T-helper 17 cell (primary cell): Measurements from ENCODE around the gene PRM2. TPM values are rescaled to one million over a fixed set of nuclear protein-coding genes. Genes with fewer than 3 reads are reported as not detected.

ENCODE experiments used
- ATAC-seq: fragments of 150-1000 bp; cut with Tn5 transposase; 2 replicates; pipeline ENCODE4 v1.10.0; 2021; ENCODE audit warnings: mild to moderate bottlenecking, moderate library complexity
- DNase-seq, 3 donors: peaks; one replicate each; pipeline versions ENCODE4 v3.0.0 to v3.0.0-alpha.2; 2020 to 2021
- H3K9me3 ChIP-seq: one replicate; pipeline ENCODE4 v1.7.0; 2013; ENCODE audit warnings: low read length, mild to moderate bottlenecking; ENCODE audit not compliant: control insufficient read depth, poor library complexity, severe bottlenecking
- H3K27ac Mint-ChIP-seq: one replicate; pipeline ENCODE4 v1.8.0; 2022; ENCODE audit warnings: mild to moderate bottlenecking, moderate library complexity, mixed read lengths
- H3K27me3 Mint-ChIP-seq: one replicate; pipeline ENCODE4 v1.8.0; 2022; ENCODE audit warnings: mixed read lengths
- H3K36me3 Mint-ChIP-seq: one replicate; pipeline ENCODE4 v1.8.0; 2022; ENCODE audit warnings: low read depth, mixed read lengths
- H3K4me1 Mint-ChIP-seq: one replicate; pipeline ENCODE4 v1.8.0; 2022; ENCODE audit warnings: mild to moderate bottlenecking, mixed read lengths
- H3K4me3 Mint-ChIP-seq: one replicate; pipeline ENCODE4 v1.8.0; 2022; ENCODE audit warnings: mild to moderate bottlenecking, moderate library complexity, mixed read lengths
- total RNA-seq, 4 donors: library from RNA in 2 of 4; stranded (reverse) in 2 of 4; gene quantifications; one replicate each; pipeline ENCODE4 v1.2.3 and lab custom pipeline; 2022 to 2026

The PRM2 gene
- total RNA-seq, 2 donors from 2014 or later: not detected

GRCh38 chr16:11255737-11256660 lies 20.3 kb downstream of the PRM2 start, which contains the start of gene SOCS1:
TSS of gene SOCS1 (minus strand) at chr16:11256204. CDS start at chr16:11255478, 726 bp downstream.
- Mint-ChIP-seq H3K4me1 (peaks cover 48% of the 10 kb centered on the region), H3K4me3 (peak within 1 kb of the TSS; percentile 98), H3K27ac (peak within 1 kb of the TSS; percentile 97), H3K36me3 (peaks cover 2% of the 10 kb centered on the region), H3K27me3 (no peaks in the 10 kb centered on the region)
- H3K9me3 ChIP-seq: no peaks in the 10 kb centered on the region
- DNase-seq (peak; percentile 84 to 87 (median 87)), ATAC-seq (peak; percentile 59)

- Mint-ChIP-seq H3K36me3 (peaks cover 2% of the 10 kb centered on the region), H3K27me3 (no peaks in the 10 kb centered on the region), H3K27ac (peak overlapping the region; percentile 97), H3K4me3 (peak overlapping the region; percentile 91), H3K4me1 (peaks cover 52% of the 10 kb centered on the region)
- DNase-seq (peak; percentile 48 to 63 (median 53)), ATAC-seq (peak; percentile 43)
- no peaks in the 10 kb centered on the region for H3K9me3 ChIP-seq
These were observed 21.2 kb downstream of the PRM2 start for GRCh38 chr16:11254913-11255736.

- no peaks in the 10 kb centered on the region for H3K9me3 ChIP-seq
- Mint-ChIP-seq H3K4me3 (peak overlapping the region; percentile 91), H3K36me3 (peaks cover 2% of the 10 kb centered on the region), H3K4me1 (peaks cover 46% of the 10 kb centered on the region), H3K27me3 (no peaks in the 10 kb centered on the region), H3K27ac (peak overlapping the region; percentile 97)
- ATAC-seq: no peak
- no peak for DNase-seq
These were observed 22.0 kb downstream of the PRM2 start for GRCh38 chr16:11253995-11254912.

GRCh38 chr16:11253009-11253994 lies 23.0 kb downstream of the PRM2 start:
- H3K4me1 Mint-ChIP-seq: peaks cover 43% of the 10 kb centered on the region
- ATAC-seq (peak; percentile 47), DNase-seq (peak in 2 of 3 donors; percentile 34 to 42)
- no peaks in the 10 kb centered on the region for H3K9me3 ChIP-seq
- peaks cover 2% of the 10 kb centered on the region for H3K36me3 Mint-ChIP-seq
- peak overlapping the region; percentile 91 for H3K4me3 Mint-ChIP-seq
- H3K27ac Mint-ChIP-seq: peak overlapping the region; percentile 97
- no peaks in the 10 kb centered on the region for H3K27me3 Mint-ChIP-seq

- H3K27me3 Mint-ChIP-seq: no peaks in the 10 kb centered on the region
- no peak for ATAC-seq
- no peak for DNase-seq
- peak overlapping the region; percentile 97 for H3K27ac Mint-ChIP-seq
- H3K9me3 ChIP-seq: no peaks in the 10 kb centered on the region
- H3K4me1 Mint-ChIP-seq: peaks cover 38% of the 10 kb centered on the region
- peaks cover 2% of the 10 kb centered on the region for H3K36me3 Mint-ChIP-seq
- H3K4me3 Mint-ChIP-seq: peak overlapping the region; percentile 91
These were observed 23.8 kb downstream of the PRM2 start for GRCh38 chr16:11252482-11252931.

GRCh38 chr16:11251525-11252481 lies 24.5 kb downstream of the PRM2 start:
- H3K27ac Mint-ChIP-seq: peak overlapping the region; percentile 97
- DNase-seq (peak in 2 of 3 donors; percentile 60 to 61), ATAC-seq (peak; percentile 44)
- no peaks in the 10 kb centered on the region for H3K9me3 ChIP-seq
- H3K4me3 Mint-ChIP-seq: peak overlapping the region; percentile 91
- H3K4me1 Mint-ChIP-seq: peaks cover 31% of the 10 kb centered on the region
- peaks cover 2% of the 10 kb centered on the region for H3K36me3 Mint-ChIP-seq
- H3K27me3 Mint-ChIP-seq: no peaks in the 10 kb centered on the region

- peaks cover 2% of the 10 kb centered on the region for H3K36me3 Mint-ChIP-seq
- peak overlapping the region; percentile 31 for H3K4me3 Mint-ChIP-seq
- peaks cover 28% of the 10 kb centered on the region for H3K4me1 Mint-ChIP-seq
- H3K9me3 ChIP-seq: no peaks in the 10 kb centered on the region
- DNase-seq: no peak
- H3K27me3 Mint-ChIP-seq: no peaks in the 10 kb centered on the region
- no peak for ATAC-seq
- peak overlapping the region; percentile 97 for H3K27ac Mint-ChIP-seq
These were observed 25.3 kb downstream of the PRM2 start for GRCh38 chr16:11250786-11251524.

- Mint-ChIP-seq H3K27me3 (no peaks in the 10 kb centered on the region), H3K4me1 (peaks cover 29% of the 10 kb centered on the region)
- no peak for DNase-seq
These were observed 26.0 kb downstream of the PRM2 start for GRCh38 chr16:11250091-11250785.

GRCh38 chr16:11249233-11250061 lies 26.8 kb downstream of the PRM2 start:
- ATAC-seq: no peak
- Mint-ChIP-seq H3K27me3 (no peaks in the 10 kb centered on the region), H3K4me3 (peak overlapping the region; percentile 31), H3K36me3 (peaks cover 2% of the 10 kb centered on the region), H3K27ac (no peak overlapping the region), H3K4me1 (peaks cover 29% of the 10 kb centered on the region)
- no peaks in the 10 kb centered on the region for H3K9me3 ChIP-seq
- no peak for DNase-seq

More at GRCh38 chr16:11250091-11250785, 26.0 kb downstream of the PRM2 start:
- Mint-ChIP-seq H3K36me3 (peaks cover 2% of the 10 kb centered on the region), H3K27ac (peak overlapping the region; percentile 97), H3K4me3 (peak overlapping the region; percentile 31)
- H3K9me3 ChIP-seq: no peaks in the 10 kb centered on the region
- ATAC-seq: no peak
